Testis (tissue), 2 donors: Measurements from ENCODE around the gene SVBP.

Experiments used
- CTCF ChIP-seq, 3 experiments: fragments of 450-650 bp in 2 of 3; fragments of 200-600 bp in 1 of 3; sonication (generic) in 1 of 3; IDR thresholded peaks; one replicate each; pipeline ENCODE4 v1.5.1; 2016 to 2019; ENCODE audit warnings: antibody characterized with exemption in 3 of 3, mild to moderate bottlenecking in 2 of 3, moderate library complexity in 1 of 3
- POLR2A ChIP-seq: fragments of 450-650 bp; IDR thresholded peaks from one replicate; pipeline ENCODE4 v1.6.1; 2017; ENCODE audit warnings: antibody characterized with exemption, mild to moderate bottlenecking, moderate library complexity

GRCh38 chr1:42797979-42798378 lies 19.2 kb downstream of the SVBP start:
- TF ChIP-seq CTCF (IDR thresholded peaks at IDR 0.05) (no peak), POLR2A (no peak)
